ENCODE results near the gene UNC13C. TPM values are rescaled to one million over a fixed set of nuclear protein-coding genes. Genes with fewer than 3 reads are reported as not detected.

UNC13C gene
- total RNA-seq, 1 donor from 2014 or later = not detected

GRCh38 chr15:54017959-54018358 lies 39.7 kb downstream of the UNC13C start:
- intact Hi-C loops (cut with micrococcal nuclease) = no loop called here

- intact Hi-C loops (cut with micrococcal nuclease) = no loop called here
These were observed 48.0 kb downstream of the UNC13C start for GRCh38 chr15:54026258-54026657.

- intact Hi-C loops (cut with micrococcal nuclease) = no loop called here
These were observed 48.6 kb downstream of the UNC13C start for GRCh38 chr15:54026891-54027290.

GRCh38 chr15:54029081-54029480 lies 50.8 kb downstream of the UNC13C start:
- intact Hi-C loops (cut with micrococcal nuclease) = no loop called here

- intact Hi-C loops (cut with micrococcal nuclease) = no loop called here
These were observed 53.8 kb downstream of the UNC13C start for GRCh38 chr15:54032066-54032465.

GRCh38 chr15:54033356-54033860 lies 55.2 kb downstream of the UNC13C start:
- intact Hi-C loops (cut with micrococcal nuclease) = no loop called here

- intact Hi-C loops (cut with micrococcal nuclease) = no loop called here
These were observed 55.7 kb downstream of the UNC13C start for GRCh38 chr15:54033869-54034458.

- intact Hi-C loops (cut with micrococcal nuclease) = no loop called here
These were observed 57.4 kb downstream of the UNC13C start for GRCh38 chr15:54035616-54036015.

GRCh38 chr15:54045397-54045796 lies 67.2 kb downstream of the UNC13C start:
- intact Hi-C loops (cut with micrococcal nuclease) = no loop called here

GRCh38 chr15:54046093-54046492 lies 67.9 kb downstream of the UNC13C start:
- intact Hi-C loops (cut with micrococcal nuclease) = no loop called here

- intact Hi-C loops (cut with micrococcal nuclease) = no loop called here
These were observed 86.1 kb downstream of the UNC13C start for GRCh38 chr15:54064365-54064764.

GRCh38 chr15:54066403-54066802 lies 88.2 kb downstream of the UNC13C start:
- intact Hi-C loops (cut with micrococcal nuclease) = no loop called here

GRCh38 chr15:54082836-54083492 lies 104.7 kb downstream of the UNC13C start:
- intact Hi-C loops (cut with micrococcal nuclease) = loop anchor here (2.0 kb wide), 1 partner anchor 1086 kb away; no protein-coding TSS in a partner anchor

GRCh38 chr15:54083501-54083900 lies 105.3 kb downstream of the UNC13C start:
- intact Hi-C loops (cut with micrococcal nuclease) = loop anchor here (2.0 kb wide), 1 partner anchor 1085 kb away; no protein-coding TSS in a partner anchor

GRCh38 chr15:54083991-54084390 lies 105.8 kb downstream of the UNC13C start:
- intact Hi-C loops (cut with micrococcal nuclease) = loop anchor here (2.0 kb wide), 1 partner anchor 1085 kb away; no protein-coding TSS in a partner anchor

- intact Hi-C loops (cut with micrococcal nuclease) = no loop called here
These were observed 110.6 kb downstream of the UNC13C start for GRCh38 chr15:54088837-54089236.

GRCh38 chr15:54089776-54090175 lies 111.5 kb downstream of the UNC13C start:
- intact Hi-C loops (cut with micrococcal nuclease) = no loop called here

- intact Hi-C loops (cut with micrococcal nuclease) = no loop called here
These were observed 113.4 kb downstream of the UNC13C start for GRCh38 chr15:54091651-54092050.

GRCh38 chr15:54094661-54095060 lies 116.4 kb downstream of the UNC13C start:
- intact Hi-C loops (cut with micrococcal nuclease) = no loop called here

GRCh38 chr15:54097019-54097418 lies 118.8 kb downstream of the UNC13C start:
- intact Hi-C loops (cut with micrococcal nuclease) = no loop called here

- intact Hi-C loops (cut with micrococcal nuclease) = no loop called here
These were observed 120.8 kb downstream of the UNC13C start for GRCh38 chr15:54099010-54099409.

GRCh38 chr15:54101664-54102270 lies 123.5 kb downstream of the UNC13C start:
- intact Hi-C loops (cut with micrococcal nuclease) = no loop called here

Measured in T-helper 2 cell treated with Interferon-gamma antibody and Interleukin-4, amounts not matched to agents 100 ng/mL and 5 ng/mL, for 36 hours (primary cell).